GM20431 (cell line): ENCODE data around the gene ASXL3.

Experiments
- in situ Hi-C: fragments of 300-500 bp; cut with MseI, MboI; formaldehyde crosslinking; loops from one replicate; pipeline ENCODE4 v1.15.0; 2020; ENCODE audit warnings: low sequenced_read_pairs; ENCODE audit not compliant: unreplicated experiment

Gene ASXL3

GRCh38 chr18:33652635-33653034 lies 74.6 kb downstream of the ASXL3 start:
- in situ Hi-C loops, result no loop called here

- in situ Hi-C loops, result no loop called here
Measured at GRCh38 chr18:33653231-33653630, 75.2 kb downstream of the ASXL3 start.

- in situ Hi-C loops, result no loop called here
Measured at GRCh38 chr18:33656889-33657448, 79.0 kb downstream of the ASXL3 start.

- in situ Hi-C loops, result no loop called here
Measured at GRCh38 chr18:33660696-33661310, 82.8 kb downstream of the ASXL3 start.

GRCh38 chr18:33664241-33664874 lies 86.3 kb downstream of the ASXL3 start:
- in situ Hi-C loops, result no loop called here

GRCh38 chr18:33665187-33665586 lies 87.2 kb downstream of the ASXL3 start:
- in situ Hi-C loops, result no loop called here

- in situ Hi-C loops, result no loop called here
Measured at GRCh38 chr18:33665641-33666040, 87.6 kb downstream of the ASXL3 start.

- in situ Hi-C loops, result no loop called here
Measured at GRCh38 chr18:33666915-33667314, 88.9 kb downstream of the ASXL3 start.

- in situ Hi-C loops, result no loop called here
Measured at GRCh38 chr18:33669589-33669988, 91.6 kb downstream of the ASXL3 start.

- in situ Hi-C loops, result no loop called here
Measured at GRCh38 chr18:33670029-33670428, 92.0 kb downstream of the ASXL3 start.

GRCh38 chr18:33673689-33674088 lies 95.7 kb downstream of the ASXL3 start:
- in situ Hi-C loops, result no loop called here

GRCh38 chr18:33676593-33676992 lies 98.6 kb downstream of the ASXL3 start:
- in situ Hi-C loops, result no loop called here

- in situ Hi-C loops, result no loop called here
Measured at GRCh38 chr18:33677891-33678290, 99.9 kb downstream of the ASXL3 start.

GRCh38 chr18:33682436-33682835 lies 104.4 kb downstream of the ASXL3 start:
- in situ Hi-C loops, result no loop called here

- in situ Hi-C loops, result no loop called here
Measured at GRCh38 chr18:33694593-33694992, 116.6 kb downstream of the ASXL3 start.

- in situ Hi-C loops, result no loop called here
Measured at GRCh38 chr18:33696332-33697162, 118.5 kb downstream of the ASXL3 start.

- in situ Hi-C loops, result no loop called here
Measured at GRCh38 chr18:33697498-33697897, 119.5 kb downstream of the ASXL3 start.

GRCh38 chr18:33699372-33699771 lies 121.4 kb downstream of the ASXL3 start:
- in situ Hi-C loops, result no loop called here

GRCh38 chr18:33700513-33700976 lies 122.5 kb downstream of the ASXL3 start:
- in situ Hi-C loops, result no loop called here

GRCh38 chr18:33702625-33703024 lies 124.6 kb downstream of the ASXL3 start:
- in situ Hi-C loops, result no loop called here

GRCh38 chr18:33706391-33706790 lies 128.4 kb downstream of the ASXL3 start:
- in situ Hi-C loops, result no loop called here
